Body of pancreas (tissue), 4 donors: ENCODE results near the gene SEMA4D.

Experiments used
- CTCF ChIP-seq, 7 experiments: fragments of 450-650 bp in 4 of 7; fragments of 200-600 bp in 3 of 7; sonication (generic) in 3 of 7; IDR thresholded peaks; one replicate each; pipeline ENCODE4 v1.5.1; 2016 to 2019; ENCODE audit warnings: antibody characterized with exemption in 7 of 7
- POLR2A ChIP-seq, 3 donors: fragments of 450-650 bp; IDR thresholded peaks; one replicate each; pipeline ENCODE4 v1.6.1; 2016; ENCODE audit warnings: antibody characterized with exemption in 3 of 3, mild to moderate bottlenecking in 2 of 3

DNA sequence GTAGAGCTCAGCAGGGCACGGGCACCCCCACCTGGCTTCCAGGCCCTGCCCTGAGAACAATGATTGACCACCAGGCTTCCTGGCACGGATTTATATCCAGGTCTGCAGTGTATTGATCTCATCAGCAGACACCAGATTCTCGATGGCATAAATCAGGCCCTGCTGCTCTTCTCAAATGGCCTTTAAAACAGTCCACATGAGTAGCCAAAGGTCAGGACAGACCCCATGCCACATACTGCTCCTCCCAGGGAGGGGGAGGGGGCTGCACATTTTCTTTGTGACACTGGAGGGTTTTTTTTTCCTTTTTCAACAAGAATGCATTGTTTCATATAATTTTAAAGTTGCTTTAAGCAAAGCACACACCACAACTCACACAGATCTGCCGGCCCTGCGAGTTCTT is 85.4 kb downstream of the SEMA4D start:
- no peak for TF ChIP-seq CTCF (IDR thresholded peaks at IDR 0.05)
- no peak for TF ChIP-seq POLR2A (IDR thresholded peaks at IDR 0.05)
